H1 (cell line): ENCODE results near the gene TBC1D9B. TPM values are rescaled to one million over a fixed set of nuclear protein-coding genes. Genes with fewer than 3 reads are reported as not detected.

Experiments
- TBP ChIP-seq: IDR thresholded peaks from 2 replicates; pipeline ENCODE4 v1.6.1; 2011; ENCODE audit warnings: low read depth, low read length, improper control_type of control experiment
- polyA plus RNA-seq, 7 experiments: library from polyadenylated mRNA; depleted of rRNA in 3 of 7; stranded (reverse) in 5 of 7; unstranded in 2 of 7; fragments of >200 nt in 5 of 7; fragments of 200-250 nt in 2 of 7; gene quantifications; 1 replicate in 5 of 7; 2 replicates in 1 of 7; 4 replicates in 1 of 7; pipeline versions ENCODE4 v1.2.1 to v1.2.3, GENCODE V29; 2011 to 2013; ENCODE audit warnings: missing spikeins in 2 of 7, mixed read lengths in 2 of 7
- total RNA-seq: library from RNA; stranded (reverse); fragmentation: NEBNext Ultra II Directional; extraction: Animal tissue kit (Norgen Biotek cat#: 25700); gene quantifications from 2 replicates; pipeline ENCODE4 v1.2.1, GENCODE V29; 2021

Gene TBC1D9B
- total and polyA plus RNA-seq, 2 of the 8 experiments (the other 6 are each of a cell fraction or from before 2014, with no cell fraction given): 33.6 to 57.1 TPM

DNA sequence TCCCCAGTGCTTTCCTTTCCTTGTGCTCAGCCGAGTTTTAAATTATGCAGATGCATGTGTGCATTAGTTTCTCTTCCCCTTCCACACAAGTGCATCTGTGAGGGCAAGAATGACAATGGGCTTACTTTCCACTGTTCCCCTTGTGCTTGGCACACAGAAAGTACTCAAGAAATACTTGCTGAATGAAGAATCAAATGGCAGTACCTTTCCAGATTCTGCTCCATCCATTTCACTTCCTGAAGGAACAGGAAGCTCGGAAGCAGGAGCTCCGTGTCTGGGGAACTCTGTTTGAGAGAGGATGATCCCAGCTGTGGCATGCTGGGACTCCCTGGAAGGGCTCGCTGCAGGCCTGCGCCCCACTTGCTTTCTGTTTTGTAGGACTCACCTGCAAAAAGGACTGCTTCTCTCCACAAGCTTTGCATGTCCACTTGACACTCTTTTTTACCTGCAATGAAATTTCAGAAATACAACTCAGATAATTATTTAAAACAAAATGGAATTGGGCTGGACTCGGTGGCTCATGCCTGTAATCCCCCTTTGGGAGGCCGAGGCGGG, 54.6 kb downstream of the TBC1D9B start (continued):
- no peak for TF ChIP-seq TBP
